Neural progenitor cell (in vitro differentiated cells): ENCODE data around the gene ANKRD28. TPM values are rescaled to one million over a fixed set of nuclear protein-coding genes. Genes with fewer than 3 reads are reported as not detected.
A peak's percentile ranks its signal among the peaks of the same experiment; 100 is the strongest.
"Not testable (repeated sequence)": the region's sequence is repeated elsewhere in the genome, so short reads cannot be mapped to it uniquely, and the experiment has no call there.

Source experiments
- DNase-seq: peaks from one replicate; pipeline ENCODE4 v3.0.0-alpha.2; 2016; ENCODE audit warnings: low spot score
- H2AFZ ChIP-seq: fragments of 200-600 bp; sonication (generic); replicated peaks from 2 replicates; pipeline ENCODE4 v1.6.1; 2016; ENCODE audit warnings: antibody characterized with exemption
- H3F3A ChIP-seq: fragments of 200-600 bp; sonication (generic); 2 replicates; pipeline ENCODE4 v1.6.1; 2016; ENCODE audit warnings: antibody characterized with exemption, low read depth
- H3K27ac ChIP-seq: fragments of 200-600 bp; sonication (generic); 2 replicates; pipeline ENCODE4 v1.5.1; 2016; ENCODE audit warnings: mild to moderate bottlenecking
- H3K27me3 ChIP-seq: fragments of 200-600 bp; sonication (generic); 2 replicates; pipeline ENCODE4 v1.6.1; 2016; ENCODE audit warnings: mild to moderate bottlenecking, moderate library complexity
- H3K36me3 ChIP-seq: fragments of 200-600 bp; sonication (generic); 2 replicates; pipeline ENCODE4 v1.5.1; 2016
- H3K4me1 ChIP-seq: fragments of 200-600 bp; sonication (generic); 2 replicates; pipeline ENCODE4 v1.6.1; 2016; ENCODE audit warnings: mixed run types
- H3K4me2 ChIP-seq: fragments of 200-600 bp; sonication (generic); 2 replicates; pipeline ENCODE4 v1.6.1; 2016
- H3K4me3 ChIP-seq: fragments of 200-600 bp; sonication (generic); 2 replicates; pipeline ENCODE4 v1.5.1; 2016
- H3K79me2 ChIP-seq: fragments of 200-600 bp; sonication (generic); 2 replicates; pipeline ENCODE4 v1.6.1; 2016; ENCODE audit warnings: low read depth
- H3K9ac ChIP-seq: fragments of 200-600 bp; sonication (generic); 2 replicates; pipeline ENCODE4 v1.6.1; 2016
- H3K9me3 ChIP-seq: fragments of 200-600 bp; sonication (generic); 2 replicates; pipeline ENCODE4 v1.5.1; 2016; ENCODE audit warnings: low read depth
- H4K20me1 ChIP-seq: fragments of 200-600 bp; sonication (generic); 2 replicates; pipeline ENCODE4 v1.6.1; 2016; ENCODE audit warnings: low read depth
- H3K27ac Mint-ChIP-seq: 3 replicates; pipeline ENCODE4 v1.8.0; 2021; ENCODE audit warnings: mixed read lengths
- H3K27me3 Mint-ChIP-seq: 2 replicates; pipeline ENCODE4 v1.8.0; 2022; ENCODE audit warnings: low read depth, mild to moderate bottlenecking, inconsistent platforms, moderate library complexity, mixed read lengths; ENCODE audit not compliant: insufficient read depth
- H3K36me3 Mint-ChIP-seq: 3 replicates; pipeline ENCODE4 v1.8.0; 2021; ENCODE audit warnings: mixed read lengths
- H3K4me1 Mint-ChIP-seq: 3 replicates; pipeline ENCODE4 v1.8.0; 2021; ENCODE audit warnings: mixed read lengths
- H3K4me3 Mint-ChIP-seq: 3 replicates; pipeline ENCODE4 v1.8.0; 2021; ENCODE audit warnings: mild to moderate bottlenecking, moderate library complexity, mixed read lengths
- H3K9me3 Mint-ChIP-seq: 3 replicates; pipeline ENCODE4 v1.8.0; 2020; ENCODE audit warnings: mixed read lengths
- CTCF ChIP-seq: fragments of 200-600 bp; sonication (generic); IDR thresholded peaks from 2 replicates; pipeline ENCODE4 v1.5.1; 2017; ENCODE audit warnings: antibody characterized with exemption, mild to moderate bottlenecking
- EZH2 ChIP-seq: fragments of 200-600 bp; sonication (generic); IDR thresholded peaks from 2 replicates; pipeline ENCODE4 v1.6.1; 2017; ENCODE audit warnings: antibody characterized with exemption, mild to moderate bottlenecking, moderate library complexity
- EZH2phosphoT487 ChIP-seq: fragments of 200-600 bp; sonication (generic); IDR thresholded peaks from 2 replicates; pipeline ENCODE4 v1.6.1; 2017; ENCODE audit warnings: antibody characterized with exemption
- total RNA-seq: library from RNA; depleted of rRNA; stranded (reverse); fragments of >200 nt; gene quantifications from 2 replicates; pipeline ENCODE4 v1.2.3, GENCODE V29; 2015; ENCODE audit warnings: low replicate concordance

ANKRD28 gene
- total RNA-seq, 1 donor from 2014 or later = 36.4 TPM

GRCh38 chr3:15820911-15821310 is 23.1 kb upstream of the ANKRD28 start:
- H3K4me3 Mint-ChIP-seq = no peak overlapping the region
- Histone ChIP-seq H3K27me3 (no peaks in the 10 kb centered on the region), H3K36me3 (no peaks in the 10 kb centered on the region), H3K4me3 (no peak overlapping the region), H3K9ac (no peak overlapping the region), H2AFZ (no peak overlapping the region), H3K9me3 (no peaks in the 10 kb centered on the region), H3K27ac (no peak overlapping the region), H3K4me2 (no peak overlapping the region), H3K4me1 (peaks cover 8% of the 10 kb centered on the region), H4K20me1 (no peaks in the 10 kb centered on the region), H3K79me2 (peaks cover 86% of the 10 kb centered on the region), H3F3A (no peaks in the 10 kb centered on the region)
- H3K27ac Mint-ChIP-seq = no peak overlapping the region
- H3K4me1 Mint-ChIP-seq = peaks cover 12% of the 10 kb centered on the region
- TF ChIP-seq EZH2 (no peak), EZH2phosphoT487 (no peak)
- peaks cover 2% of the 10 kb centered on the region for H3K27me3 Mint-ChIP-seq
- H3K9me3 Mint-ChIP-seq = no peaks in the 10 kb centered on the region
- peaks cover 9% of the 10 kb centered on the region for H3K36me3 Mint-ChIP-seq
- DNase-seq = no peak

- H3K4me1 Mint-ChIP-seq = peaks cover 12% of the 10 kb centered on the region
- H2AFZ ChIP-seq = no peak overlapping the region
- peaks cover 95% of the 10 kb centered on the region for H3K79me2 ChIP-seq
- no peaks in the 10 kb centered on the region for H4K20me1 ChIP-seq
- no peak for DNase-seq
- H3K4me1 ChIP-seq = peaks cover 8% of the 10 kb centered on the region
- H3K9me3 ChIP-seq = no peaks in the 10 kb centered on the region
- no peak overlapping the region for H3K4me3 Mint-ChIP-seq
- H3K36me3 Mint-ChIP-seq = peaks cover 9% of the 10 kb centered on the region
- H3F3A ChIP-seq = no peaks in the 10 kb centered on the region
- no peaks in the 10 kb centered on the region for H3K27me3 ChIP-seq
- no peak for TF ChIP-seq EZH2phosphoT487
- TF ChIP-seq CTCF = no peak
- TF ChIP-seq EZH2 = no peak
- H3K9ac ChIP-seq = no peak overlapping the region
- no peaks in the 10 kb centered on the region for H3K36me3 ChIP-seq
- peaks cover 2% of the 10 kb centered on the region for H3K27me3 Mint-ChIP-seq
- H3K4me3 ChIP-seq = no peak overlapping the region
- H3K27ac ChIP-seq = no peak overlapping the region
- H3K27ac Mint-ChIP-seq = no peak overlapping the region
- no peaks in the 10 kb centered on the region for H3K9me3 Mint-ChIP-seq
- H3K4me2 ChIP-seq = no peak overlapping the region
These were observed 21.8 kb upstream of the ANKRD28 start for GRCh38 chr3:15819576-15819975.

DNA sequence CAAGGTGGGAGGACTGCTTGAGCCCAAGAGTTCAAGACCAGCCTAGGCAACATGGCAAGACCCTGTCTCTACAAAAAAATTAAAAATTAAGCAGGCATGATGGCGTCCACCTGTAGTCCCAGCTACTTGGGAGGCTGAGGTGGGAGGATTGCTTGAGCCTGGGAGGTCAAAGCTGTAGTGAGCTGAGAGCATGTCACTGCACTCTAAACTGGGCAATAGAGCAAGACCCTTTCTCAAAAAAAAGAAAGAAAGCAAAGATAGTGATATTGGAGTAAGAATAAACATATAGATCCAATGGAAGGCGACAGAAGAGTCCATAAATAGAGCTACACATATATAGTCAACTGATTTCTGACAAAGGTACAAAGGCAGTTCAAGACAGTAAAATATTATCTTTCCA is 21.3 kb upstream of the ANKRD28 start:
- Mint-ChIP-seq H3K4me3 (no peak overlapping the region), H3K4me1 (peaks cover 12% of the 10 kb centered on the region), H3K27me3 (no peaks in the 10 kb centered on the region), H3K9me3 (no peaks in the 10 kb centered on the region), H3K36me3 (peaks cover 9% of the 10 kb centered on the region), H3K27ac (no peak overlapping the region)
- DNase-seq = no peak
- Histone ChIP-seq H3K27me3 (no peaks in the 10 kb centered on the region), H2AFZ (no peak overlapping the region), H3K4me1 (peaks cover 8% of the 10 kb centered on the region), H3K9ac (no peak overlapping the region), H3K36me3 (no peaks in the 10 kb centered on the region), H3K79me2 (peaks cover 95% of the 10 kb centered on the region), H3K4me3 (no peak overlapping the region), H3K4me2 (no peak overlapping the region), H4K20me1 (no peaks in the 10 kb centered on the region), H3K9me3 (no peaks in the 10 kb centered on the region), H3F3A (no peaks in the 10 kb centered on the region), H3K27ac (no peak overlapping the region)
- no peak for TF ChIP-seq EZH2phosphoT487
- no peak for TF ChIP-seq EZH2
- no peak for TF ChIP-seq CTCF

- H3K9me3 Mint-ChIP-seq = no peaks in the 10 kb centered on the region
- Histone ChIP-seq H3K79me2 (peaks cover 66% of the 10 kb centered on the region), H3K27me3 (no peaks in the 10 kb centered on the region), H2AFZ (no peak overlapping the region), H3K4me1 (no peaks in the 10 kb centered on the region), H3K4me3 (no peak overlapping the region), H3K9ac (no peak overlapping the region), H4K20me1 (no peaks in the 10 kb centered on the region), H3K36me3 (no peaks in the 10 kb centered on the region), H3K4me2 (no peak overlapping the region), H3F3A (no peaks in the 10 kb centered on the region), H3K27ac (no peak overlapping the region), H3K9me3 (no peaks in the 10 kb centered on the region)
- H3K27me3 Mint-ChIP-seq = no peaks in the 10 kb centered on the region
- TF ChIP-seq EZH2phosphoT487 (no peak), CTCF (peak; percentile 37)
- no peak overlapping the region for H3K4me3 Mint-ChIP-seq
- no peak overlapping the region for H3K27ac Mint-ChIP-seq
- DNase-seq = peak; percentile 17
- no peaks in the 10 kb centered on the region for H3K36me3 Mint-ChIP-seq
- no peaks in the 10 kb centered on the region for H3K4me1 Mint-ChIP-seq
These were observed 17.9 kb upstream of the ANKRD28 start for GRCh38 chr3:15815696-15816095.

DNA sequence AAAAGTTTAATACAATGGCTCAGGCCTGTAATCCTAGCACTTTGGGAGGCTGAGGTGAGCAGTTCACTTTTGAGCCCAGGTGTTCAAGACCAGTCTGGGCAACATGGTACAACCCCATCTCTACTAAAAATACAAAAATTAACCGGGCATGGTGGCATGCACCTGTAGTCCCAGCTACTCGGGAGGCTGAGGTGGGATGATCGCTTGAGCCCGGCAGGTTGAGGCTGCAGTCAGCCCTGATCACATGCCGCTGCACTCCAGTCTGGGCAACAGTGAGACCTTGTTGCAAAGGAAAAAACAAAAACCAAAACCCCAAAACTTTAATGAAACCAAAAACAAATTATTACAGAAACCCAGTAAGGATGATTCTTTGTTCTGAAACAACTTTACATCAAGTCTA is 15.3 kb upstream of the ANKRD28 start:
- H4K20me1 ChIP-seq, H3K9me3 ChIP-seq, H3K4me1 Mint-ChIP-seq, H3K27me3 Mint-ChIP-seq, H3K9ac ChIP-seq, H3K4me3 Mint-ChIP-seq, H3K4me1 ChIP-seq, H3K36me3 Mint-ChIP-seq, H3K36me3 ChIP-seq, H3K4me3 ChIP-seq, H3K27ac Mint-ChIP-seq, H2AFZ ChIP-seq, H3K27ac ChIP-seq, H3K4me2 ChIP-seq, H3F3A ChIP-seq, DNase-seq, H3K27me3 ChIP-seq, H3K9me3 Mint-ChIP-seq: not testable (repeated sequence)
- H3K79me2 ChIP-seq = peaks cover 42% of the 10 kb centered on the region
